Omental fat pad (tissue), 4 donors: ENCODE data around the gene IMPDH1. TPM values are rescaled to one million over a fixed set of nuclear protein-coding genes. Genes with fewer than 3 reads are reported as not detected.

Experiments used
- ATAC-seq: fragments of 150-250 bp; one replicate; pipeline ENCODE4 v1.9.1; 2016; ENCODE audit warnings: mild to moderate bottlenecking, moderate library complexity; ENCODE audit not compliant: low FRiP score
- DNase-seq: peaks from one replicate; pipeline ENCODE4 v3.0.0-alpha.2; 2019; ENCODE audit warnings: low spot score
- CTCF ChIP-seq, 3 donors: fragments of 450-650 bp; IDR thresholded peaks; one replicate each; pipeline ENCODE4 v1.5.1; 2016 to 2017; ENCODE audit warnings: antibody characterized with exemption in 3 of 3, mild to moderate bottlenecking in 3 of 3, moderate library complexity in 2 of 3
- total RNA-seq, 4 donors: library from RNA; depleted of rRNA; stranded (reverse); fragments of >200 nt; gene quantifications; one replicate each; pipeline ENCODE4 v1.1.0, GENCODE V29; 2016

The IMPDH1 gene
- total RNA-seq, 4 donors from 2014 or later: 72.8 to 198 (median 109) TPM

DNA sequence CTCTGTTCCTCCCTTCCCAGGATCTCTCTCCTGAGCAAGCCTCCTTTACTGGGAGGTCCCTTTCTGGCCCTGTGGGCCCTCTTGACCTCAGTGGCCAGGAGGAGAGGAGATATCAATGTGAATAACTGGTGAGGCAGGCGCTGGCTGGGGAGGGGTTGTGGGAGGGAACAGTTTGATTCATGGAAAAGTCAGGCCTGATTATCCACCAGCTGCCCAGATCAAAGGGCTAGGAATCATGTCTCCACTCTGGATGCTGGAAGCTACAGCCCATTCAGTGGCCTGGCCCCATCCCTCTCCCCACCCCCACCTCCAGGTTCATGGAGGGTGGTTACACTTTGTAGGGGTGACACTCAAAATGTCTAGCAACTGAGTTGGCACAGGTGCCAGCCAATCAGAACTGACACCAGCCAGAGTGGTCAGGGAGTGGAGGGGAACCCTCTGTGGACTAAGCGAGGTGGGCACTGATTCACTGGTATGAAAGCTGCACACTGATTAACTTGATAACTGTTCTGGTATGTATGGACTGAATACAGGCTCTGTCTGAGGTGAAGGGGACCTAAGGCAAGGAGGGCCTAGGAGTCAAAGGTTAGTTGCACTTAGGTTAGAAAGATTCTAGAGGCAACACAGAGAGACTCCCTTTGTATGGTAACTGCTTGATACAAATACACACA is 53.1 kb downstream of the IMPDH1 start:
- DNase-seq (no peak), ATAC-seq (no peak)

GRCh38 chr7:128353610-128354009 is 56.2 kb downstream of the IMPDH1 start:
- ATAC-seq (no peak), DNase-seq (no peak)
- no peak for TF ChIP-seq CTCF (IDR thresholded peaks at IDR 0.05)

More for the DNA sequence above, 53.1 kb downstream of the IMPDH1 start:
- no peak for TF ChIP-seq CTCF (IDR thresholded peaks at IDR 0.05)

DNA sequence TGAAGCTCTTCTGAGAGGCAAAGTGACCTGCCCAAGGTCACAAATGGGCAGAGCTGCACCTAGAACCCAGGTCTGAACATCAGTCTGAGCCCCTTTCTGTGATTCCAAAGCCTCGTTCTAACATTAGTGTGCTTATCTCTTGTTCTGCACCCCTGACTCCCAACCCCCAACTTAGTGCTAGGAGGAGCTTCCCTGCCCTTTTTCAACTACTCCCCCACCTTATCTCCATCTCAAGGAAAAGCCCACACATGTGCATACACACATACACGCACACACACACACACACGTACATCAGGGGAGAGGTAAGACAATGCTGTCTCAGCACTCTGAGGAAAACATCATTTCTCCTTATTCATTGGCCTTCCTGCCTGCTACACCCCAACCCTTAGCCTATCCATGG is 56.6 kb downstream of the IMPDH1 start:
- DNase-seq (no peak), ATAC-seq (no peak)
- TF ChIP-seq CTCF (IDR thresholded peaks at IDR 0.05): no peak

GRCh38 chr7:128352636-128353035 is 57.1 kb downstream of the IMPDH1 start:
- DNase-seq (no peak), ATAC-seq (no peak)
- no peak for TF ChIP-seq CTCF (IDR thresholded peaks at IDR 0.05)

DNA sequence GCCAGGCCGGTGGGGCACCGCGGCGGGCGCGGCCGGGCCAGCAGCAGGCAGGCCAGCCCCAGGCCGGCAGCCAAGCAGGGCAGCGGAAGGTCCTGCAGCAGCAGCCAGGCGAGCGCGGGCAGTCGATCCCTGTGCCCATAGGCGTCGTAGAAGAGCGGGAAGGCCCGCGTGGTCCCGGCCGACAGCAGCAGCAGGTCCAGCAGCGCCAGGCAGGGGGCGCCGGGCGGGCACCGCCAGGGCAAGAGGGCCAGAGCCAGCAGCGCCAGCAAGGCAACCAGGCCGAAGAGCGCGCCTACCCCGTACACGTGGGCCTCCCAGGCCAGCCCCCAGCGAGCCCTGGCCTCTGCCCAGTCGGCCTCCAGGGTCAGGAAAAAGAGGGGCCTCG is 57.6 kb downstream of the IMPDH1 start:
- peak; percentile 67 for ATAC-seq

GRCh38 chr7:128351296-128352152 is 58.3 kb downstream of the IMPDH1 start:
- DNase-seq: no peak
- no peak for TF ChIP-seq CTCF (IDR thresholded peaks at IDR 0.05)
- ATAC-seq: no peak

More for the DNA sequence above, 57.6 kb downstream of the IMPDH1 start:
- TF ChIP-seq CTCF (IDR thresholded peaks at IDR 0.05): no peak
- DNase-seq: no peak
